DND-41 (cell line): ENCODE data around the gene OR2A2.

ENCODE experiments used
- EZH2 ChIP-seq: IDR thresholded peaks from 3 replicates; pipeline ENCODE4 v1.6.1; 2012; ENCODE audit warnings: borderline replicate concordance, low read depth, mild to moderate bottlenecking, moderate library complexity, low read length, inconsistent platforms; ENCODE audit not compliant: severe bottlenecking
- TF ChIP-seq, protein P1 (sequence below): IDR thresholded peaks from 2 replicates; pipeline ENCODE4 v1.5.1; 2012; ENCODE audit warnings: borderline replicate concordance, low read length, moderate library complexity, mild to moderate bottlenecking; ENCODE audit not compliant: poor library complexity, severe bottlenecking; ENCODE audit errors: extremely low read depth

DNA sequence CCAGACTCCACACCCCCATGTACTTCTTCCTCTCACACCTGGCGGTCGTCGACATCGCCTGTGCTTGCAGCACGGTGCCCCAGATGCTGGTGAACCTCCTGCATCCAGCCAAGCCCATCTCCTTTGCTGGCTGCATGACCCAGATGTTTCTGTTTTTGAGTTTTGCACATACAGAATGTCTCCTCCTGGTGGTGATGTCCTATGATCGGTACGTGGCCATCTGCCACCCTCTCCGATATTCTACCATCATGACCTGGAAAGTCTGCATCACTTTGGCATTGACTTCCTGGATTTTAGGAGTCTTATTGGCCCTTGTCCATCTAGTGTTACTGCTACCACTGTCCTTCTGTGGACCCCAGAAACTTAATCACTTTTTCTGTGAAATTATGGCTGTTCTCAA, 35.0 kb upstream of the OR2A2 start:
- TF ChIP-seq, protein P1, sequence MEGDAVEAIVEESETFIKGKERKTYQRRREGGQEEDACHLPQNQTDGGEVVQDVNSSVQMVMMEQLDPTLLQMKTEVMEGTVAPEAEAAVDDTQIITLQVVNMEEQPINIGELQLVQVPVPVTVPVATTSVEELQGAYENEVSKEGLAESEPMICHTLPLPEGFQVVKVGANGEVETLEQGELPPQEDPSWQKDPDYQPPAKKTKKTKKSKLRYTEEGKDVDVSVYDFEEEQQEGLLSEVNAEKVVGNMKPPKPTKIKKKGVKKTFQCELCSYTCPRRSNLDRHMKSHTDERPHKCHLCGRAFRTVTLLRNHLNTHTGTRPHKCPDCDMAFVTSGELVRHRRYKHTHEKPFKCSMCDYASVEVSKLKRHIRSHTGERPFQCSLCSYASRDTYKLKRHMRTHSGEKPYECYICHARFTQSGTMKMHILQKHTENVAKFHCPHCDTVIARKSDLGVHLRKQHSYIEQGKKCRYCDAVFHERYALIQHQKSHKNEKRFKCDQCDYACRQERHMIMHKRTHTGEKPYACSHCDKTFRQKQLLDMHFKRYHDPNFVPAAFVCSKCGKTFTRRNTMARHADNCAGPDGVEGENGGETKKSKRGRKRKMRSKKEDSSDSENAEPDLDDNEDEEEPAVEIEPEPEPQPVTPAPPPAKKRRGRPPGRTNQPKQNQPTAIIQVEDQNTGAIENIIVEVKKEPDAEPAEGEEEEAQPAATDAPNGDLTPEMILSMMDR = no peak
- no peak for TF ChIP-seq EZH2
